GM12874 (cell line): ENCODE measurements around the gene ST6GALNAC5.

ENCODE experiments used
- TF ChIP-seq, protein P1 (sequence below): IDR thresholded peaks from 2 replicates; pipeline ENCODE4 v1.5.1; 2011; ENCODE audit warnings: low read depth, mild to moderate bottlenecking, control low read depth, low read length, moderate library complexity; ENCODE audit not compliant: insufficient read depth

ST6GALNAC5 gene

DNA sequence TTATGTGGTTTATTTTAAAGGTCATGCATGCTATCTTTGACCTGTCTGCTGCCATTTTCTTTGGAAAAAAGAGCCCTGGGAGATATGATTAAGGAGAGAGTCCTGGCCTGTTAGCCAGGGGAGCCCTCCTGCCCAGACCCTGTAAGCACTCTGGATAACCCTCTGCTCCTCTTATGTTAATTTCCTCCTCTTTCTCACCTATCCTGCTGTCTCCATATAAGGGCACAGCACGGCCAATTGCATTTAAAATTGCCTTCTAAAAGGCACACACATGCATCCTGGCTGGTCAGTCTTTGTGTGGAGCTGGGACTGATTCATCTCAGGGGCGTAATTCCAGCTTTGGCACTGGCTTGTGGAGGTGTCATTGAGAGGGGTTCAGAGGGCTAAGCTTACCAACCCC is 158.9 kb downstream of the ST6GALNAC5 start:
- TF ChIP-seq, protein P1, sequence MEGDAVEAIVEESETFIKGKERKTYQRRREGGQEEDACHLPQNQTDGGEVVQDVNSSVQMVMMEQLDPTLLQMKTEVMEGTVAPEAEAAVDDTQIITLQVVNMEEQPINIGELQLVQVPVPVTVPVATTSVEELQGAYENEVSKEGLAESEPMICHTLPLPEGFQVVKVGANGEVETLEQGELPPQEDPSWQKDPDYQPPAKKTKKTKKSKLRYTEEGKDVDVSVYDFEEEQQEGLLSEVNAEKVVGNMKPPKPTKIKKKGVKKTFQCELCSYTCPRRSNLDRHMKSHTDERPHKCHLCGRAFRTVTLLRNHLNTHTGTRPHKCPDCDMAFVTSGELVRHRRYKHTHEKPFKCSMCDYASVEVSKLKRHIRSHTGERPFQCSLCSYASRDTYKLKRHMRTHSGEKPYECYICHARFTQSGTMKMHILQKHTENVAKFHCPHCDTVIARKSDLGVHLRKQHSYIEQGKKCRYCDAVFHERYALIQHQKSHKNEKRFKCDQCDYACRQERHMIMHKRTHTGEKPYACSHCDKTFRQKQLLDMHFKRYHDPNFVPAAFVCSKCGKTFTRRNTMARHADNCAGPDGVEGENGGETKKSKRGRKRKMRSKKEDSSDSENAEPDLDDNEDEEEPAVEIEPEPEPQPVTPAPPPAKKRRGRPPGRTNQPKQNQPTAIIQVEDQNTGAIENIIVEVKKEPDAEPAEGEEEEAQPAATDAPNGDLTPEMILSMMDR: no peak

DNA sequence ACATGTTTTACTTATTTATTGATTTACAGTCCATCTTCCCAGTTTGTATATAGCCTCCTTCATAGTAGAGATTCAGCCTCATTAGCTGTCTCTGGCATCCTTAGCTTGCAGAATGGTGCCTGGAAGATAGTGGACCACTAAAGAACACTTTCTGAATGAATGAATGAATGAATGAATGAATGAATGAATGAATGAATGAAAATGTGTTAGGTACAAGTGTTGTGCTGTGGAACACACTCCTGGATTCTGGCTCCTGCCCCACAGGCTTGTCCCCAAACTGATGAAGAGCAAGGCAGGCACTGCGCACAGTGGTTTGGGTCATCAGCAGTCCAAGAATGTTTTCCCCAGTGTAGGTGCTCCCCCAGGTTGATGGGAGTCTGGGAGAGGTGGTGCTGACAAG is 159.4 kb downstream of the ST6GALNAC5 start:
- TF ChIP-seq, protein P1: no peak

DNA sequence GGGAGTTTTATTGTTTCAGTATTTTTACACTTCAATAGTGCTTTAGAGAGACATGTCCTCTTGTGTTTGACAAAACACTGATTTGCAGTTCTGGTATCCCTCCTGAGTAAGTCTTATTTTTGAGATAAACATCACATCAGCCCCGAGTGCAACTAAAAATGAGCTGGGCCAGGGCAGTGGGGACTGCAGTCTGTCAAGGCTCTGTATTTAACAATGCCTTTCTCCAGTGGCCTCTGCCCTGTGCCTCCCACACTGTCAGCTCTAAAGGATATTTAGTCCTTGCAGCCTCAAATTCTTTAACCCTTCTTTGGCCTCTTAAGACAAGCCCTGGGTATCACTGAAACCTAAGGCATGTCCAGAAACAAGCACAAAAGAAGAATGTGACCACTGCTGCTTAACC is 160.6 kb downstream of the ST6GALNAC5 start:
- TF ChIP-seq, protein P1: no peak

DNA sequence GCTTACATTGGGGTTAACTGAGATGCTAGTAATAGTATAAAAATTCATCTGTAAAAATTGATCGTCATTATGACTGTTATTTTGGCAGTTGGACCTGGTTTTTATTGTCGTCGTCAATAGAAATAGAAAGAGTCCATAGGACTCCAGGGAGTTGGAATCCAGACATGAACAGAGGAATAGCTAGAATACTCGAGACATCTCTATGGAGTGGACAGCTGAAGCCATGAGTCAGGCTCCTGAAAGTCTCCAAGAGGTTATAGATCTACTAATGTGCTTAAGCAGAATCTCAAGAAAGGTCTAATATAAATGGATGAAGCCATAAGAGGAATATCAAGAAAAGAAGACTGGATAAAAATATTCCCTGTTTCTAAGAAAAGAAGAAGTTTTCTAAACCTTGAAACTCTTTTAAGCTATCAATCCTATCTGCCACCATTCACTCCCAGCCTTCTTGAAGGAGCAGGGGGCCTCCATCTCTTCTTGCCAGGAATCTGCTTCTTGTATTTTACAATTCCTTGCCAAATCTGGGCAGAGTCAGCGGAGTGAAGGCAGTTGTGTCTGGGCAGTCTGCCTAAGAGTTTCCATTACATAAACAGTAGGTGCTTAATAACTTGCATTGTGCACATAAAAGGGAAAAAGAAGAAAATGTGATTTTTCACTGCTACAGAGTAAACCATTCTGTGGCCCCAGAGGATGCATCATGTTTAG is 163.3 kb downstream of the ST6GALNAC5 start:
- TF ChIP-seq, protein P1: no peak

DNA sequence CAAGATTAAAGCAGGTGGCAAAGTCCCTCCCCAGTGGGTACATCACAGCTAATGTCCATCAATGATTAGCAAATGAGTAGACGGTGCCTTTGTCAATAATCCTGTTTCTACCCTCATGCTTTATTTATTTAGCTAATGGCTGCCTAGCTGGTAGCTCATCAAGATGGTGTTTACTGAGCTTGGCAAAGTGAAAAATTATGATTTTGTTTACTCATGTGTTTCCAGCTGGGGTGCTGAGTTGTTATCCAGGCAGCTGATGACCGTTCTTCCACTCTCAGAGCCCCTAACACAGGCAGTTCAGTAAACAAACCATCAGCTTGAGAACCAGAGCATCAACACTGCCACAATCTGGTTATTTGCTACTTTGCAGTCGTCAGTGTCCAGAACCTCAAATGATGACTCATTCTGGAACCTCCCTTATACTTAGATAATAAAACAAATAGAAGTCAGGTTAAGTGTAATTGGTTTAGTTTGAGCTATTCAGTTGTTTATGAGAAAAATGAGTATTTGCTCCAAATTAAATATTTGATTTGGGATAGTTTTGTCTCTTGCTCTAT is 163.9 kb downstream of the ST6GALNAC5 start:
- TF ChIP-seq, protein P1: no peak

DNA sequence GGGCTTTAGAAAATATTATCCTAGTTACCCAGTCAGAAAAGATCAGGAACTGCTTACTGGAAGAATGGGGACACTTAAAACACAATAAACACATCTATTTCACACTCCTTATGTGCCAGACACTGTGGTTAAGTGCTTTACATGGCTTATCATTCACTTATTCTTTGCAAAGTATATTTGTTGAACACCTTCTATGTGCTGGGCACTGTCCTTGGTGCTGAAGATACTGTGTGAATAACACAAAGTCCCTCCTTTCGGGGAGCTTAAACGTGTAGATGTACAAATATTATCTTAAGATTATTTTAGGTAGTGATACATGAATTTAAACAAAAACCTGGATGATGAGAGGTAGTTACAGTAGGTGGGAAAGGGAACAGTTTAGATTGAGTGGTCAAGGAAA is 169.3 kb downstream of the ST6GALNAC5 start:
- TF ChIP-seq, protein P1: no peak

DNA sequence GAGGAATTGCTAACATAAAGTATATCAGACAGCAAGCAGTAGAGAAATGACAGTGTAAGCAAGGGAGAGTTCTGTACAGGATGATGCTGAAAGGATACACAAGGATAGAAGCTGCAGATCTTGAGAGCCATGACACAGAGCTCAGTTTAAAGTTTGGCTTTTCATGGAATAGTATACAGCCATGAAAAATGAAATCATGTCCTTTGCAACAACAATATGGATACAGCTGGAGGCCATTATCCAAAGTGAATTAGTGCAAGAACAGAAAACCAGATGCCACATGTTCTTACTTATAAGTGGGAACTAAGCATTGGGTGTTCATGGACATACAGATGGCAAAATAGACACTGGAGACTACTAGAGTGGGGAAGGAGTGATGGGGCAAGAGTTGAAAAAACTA is 169.8 kb downstream of the ST6GALNAC5 start:
- TF ChIP-seq, protein P1: no peak

DNA sequence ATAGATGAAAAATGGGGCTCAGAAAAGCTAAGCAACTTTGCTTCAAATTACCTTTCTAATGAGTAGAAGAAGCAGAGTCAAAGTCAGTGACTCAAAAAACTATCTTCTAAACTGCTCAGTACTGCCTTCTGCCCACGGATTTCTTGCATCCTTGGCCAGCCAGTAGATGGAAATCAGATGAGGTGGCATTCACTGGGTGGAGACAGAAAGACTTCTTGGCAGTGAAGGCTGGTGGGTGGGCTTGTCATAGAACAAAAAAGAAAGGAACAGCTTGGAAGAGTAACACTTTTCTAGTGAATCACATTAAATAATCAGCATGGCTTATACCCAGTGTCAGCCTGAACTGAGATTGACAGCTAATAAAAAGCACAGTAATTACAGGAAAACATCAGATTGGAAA is 170.7 kb downstream of the ST6GALNAC5 start:
- TF ChIP-seq, protein P1: no peak
